ENCODE results near the gene TYW1B.

- TF ChIP-seq CTCF (IDR thresholded peaks at IDR 0.05) = no peak
- TF ChIP-seq POLR2A (IDR thresholded peaks at IDR 0.05) = no peak
Measured at GRCh38 chr7:72674394-72674793, 153.6 kb downstream of the TYW1B start.
